8988T (cell line): ENCODE measurements around the gene MED29.
A peak's percentile ranks its signal among the peaks of the same experiment; 100 is the strongest.

ENCODE experiments used
- DNase-seq: peaks from one replicate; pipeline ENCODE4 v3.0.0; 2011

MED29 gene, protein sequence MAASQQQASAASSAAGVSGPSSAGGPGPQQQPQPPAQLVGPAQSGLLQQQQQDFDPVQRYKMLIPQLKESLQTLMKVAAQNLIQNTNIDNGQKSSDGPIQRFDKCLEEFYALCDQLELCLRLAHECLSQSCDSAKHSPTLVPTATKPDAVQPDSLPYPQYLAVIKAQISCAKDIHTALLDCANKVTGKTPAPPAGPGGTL

DNA sequence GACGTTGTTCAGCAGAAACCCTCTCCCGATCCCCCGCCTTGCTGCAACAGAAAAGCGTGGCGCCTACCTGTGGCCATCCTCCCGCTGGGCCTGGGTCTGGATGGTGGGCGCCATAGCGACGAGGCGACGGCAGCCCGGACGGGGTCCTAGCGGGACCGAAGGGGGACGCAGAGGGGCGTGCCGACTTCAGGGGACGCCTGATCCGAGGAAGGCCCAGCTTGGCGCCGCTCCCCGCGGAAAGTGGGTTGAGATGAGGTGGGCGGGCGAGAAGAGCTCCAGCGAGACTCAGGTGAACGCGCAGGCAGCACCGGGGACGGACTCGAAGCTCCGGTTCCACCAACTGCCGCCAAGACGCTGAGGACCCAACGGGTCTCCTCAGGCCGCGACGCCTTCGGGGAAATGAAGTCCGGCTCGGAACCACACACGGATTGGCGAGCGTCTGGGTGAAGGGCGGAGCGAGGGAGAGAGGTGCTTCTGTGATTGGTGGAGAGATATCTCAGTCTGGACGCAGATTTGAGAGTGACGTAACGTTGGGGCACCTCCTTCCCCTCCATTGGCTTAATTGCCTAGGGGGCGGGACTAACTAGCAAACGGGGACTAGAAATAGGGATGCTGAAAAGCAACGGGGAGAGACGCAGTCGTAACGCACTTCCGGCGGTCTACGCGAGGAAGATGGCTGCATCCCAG is at the start of gene MED29, which contains the start of gene PAF1:
MED29 (plus strand) TSS at position 628 of the 687 bp plus-strand sequence; CDS start at position 673, 45 bp downstream.
PAF1 (minus strand) TSS at position 356 of the 687 bp plus-strand sequence; CDS start at position 114, 242 bp downstream.
- DNase-seq: peak; percentile 100

DNA sequence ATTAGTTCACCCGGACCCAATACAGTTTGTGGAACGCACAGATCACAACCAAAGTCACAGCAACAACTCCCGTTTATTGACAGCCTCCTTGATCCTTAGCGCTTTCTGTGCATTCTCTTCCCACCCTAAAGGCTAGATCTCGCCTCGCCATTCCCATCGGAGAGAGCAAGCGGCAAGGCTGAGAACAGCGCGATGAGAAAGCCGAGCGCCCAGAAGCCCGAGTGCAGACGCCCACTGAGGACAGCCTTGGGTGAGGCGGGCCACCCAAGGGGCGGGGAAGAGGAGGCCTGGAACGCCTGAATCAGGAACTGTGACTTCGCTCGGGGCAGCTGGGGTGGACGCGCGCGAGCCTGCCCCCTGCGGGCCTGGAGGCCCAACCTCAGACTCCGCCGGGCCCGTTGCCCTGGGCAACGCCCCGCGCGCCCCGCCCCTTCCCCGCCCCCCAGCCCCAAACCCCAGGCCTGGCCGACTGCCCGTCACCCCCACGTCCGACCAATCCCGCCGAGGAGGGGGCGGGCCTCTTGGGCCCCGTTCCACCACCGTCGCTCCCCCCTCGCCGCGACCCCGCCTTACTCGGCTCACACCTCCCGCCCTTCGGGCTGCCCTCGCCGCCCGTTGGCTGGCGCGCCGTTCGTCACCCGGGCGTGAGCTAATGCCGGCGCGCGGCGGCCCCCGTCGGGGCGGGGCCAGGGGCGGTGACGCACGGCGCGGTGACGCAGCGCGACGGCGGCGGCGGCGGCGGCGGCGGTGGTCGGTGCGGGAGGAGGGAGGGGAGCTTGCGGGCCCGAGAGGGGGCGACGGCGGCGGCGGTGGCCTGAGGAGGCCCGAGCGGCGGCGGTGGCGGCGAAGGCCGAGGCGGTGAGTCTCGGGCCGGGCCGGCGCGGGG is 49.2 kb upstream of the MED29 start, which contains the start of gene SAMD4B:
SAMD4B (plus strand) TSS at position 703 of the 886 bp plus-strand sequence. CDS start 14,473 bp downstream, outside the sequence.
- peak; percentile 100 for DNase-seq

DNA sequence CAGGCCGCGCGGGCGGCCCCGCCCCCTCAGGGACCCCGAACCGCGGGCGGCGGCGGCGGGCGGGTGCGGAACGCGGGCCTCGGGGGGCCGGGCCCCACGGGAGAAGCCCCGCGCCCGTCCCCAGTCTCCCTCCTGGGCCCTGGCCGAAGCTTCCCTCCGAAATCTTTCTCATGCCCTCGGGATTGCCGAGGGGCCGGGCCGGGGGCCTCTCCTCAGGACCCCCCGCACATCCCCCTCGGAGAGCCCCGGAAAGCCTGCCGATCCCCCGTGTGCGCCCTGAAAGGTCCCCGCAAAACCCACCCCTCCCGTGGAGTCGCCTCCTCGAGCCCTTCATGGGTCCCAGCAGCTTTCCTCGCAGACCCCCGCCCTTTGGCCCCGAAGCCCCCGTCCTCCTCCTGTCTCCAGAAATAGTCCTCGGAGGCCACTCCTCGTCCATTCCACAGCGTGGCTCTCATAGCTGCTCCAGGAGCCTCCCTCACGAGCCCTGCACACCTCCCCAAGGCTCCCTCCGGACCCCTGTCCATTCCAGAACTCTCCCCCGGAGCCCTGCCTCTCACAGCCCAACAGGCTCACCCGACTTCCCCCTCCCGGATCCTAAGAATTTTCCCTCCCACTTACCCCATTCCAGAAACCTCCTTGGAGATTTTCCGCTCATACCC is 48.4 kb upstream of the MED29 start:
- no peak for DNase-seq

DNA sequence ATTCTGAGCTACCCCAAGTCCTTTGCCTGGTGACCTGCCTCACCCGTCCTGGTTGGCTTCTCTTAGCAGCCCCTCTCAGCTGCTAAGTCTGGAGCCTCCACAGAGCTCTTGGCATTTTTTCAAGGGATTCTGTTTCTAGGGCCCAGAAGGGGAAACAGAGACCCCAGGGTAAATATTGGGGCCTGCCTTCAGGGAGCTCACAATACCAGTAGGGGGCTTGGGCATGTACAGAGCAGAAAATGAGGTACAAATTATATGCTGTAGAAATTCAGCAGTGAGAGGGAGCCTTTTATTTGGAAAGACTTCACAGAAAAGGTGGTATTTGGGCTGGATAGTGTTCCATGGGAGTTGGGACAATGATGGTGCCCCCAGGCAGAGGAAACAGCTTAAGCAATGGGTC is 45.2 kb upstream of the MED29 start:
- no peak for DNase-seq

DNA sequence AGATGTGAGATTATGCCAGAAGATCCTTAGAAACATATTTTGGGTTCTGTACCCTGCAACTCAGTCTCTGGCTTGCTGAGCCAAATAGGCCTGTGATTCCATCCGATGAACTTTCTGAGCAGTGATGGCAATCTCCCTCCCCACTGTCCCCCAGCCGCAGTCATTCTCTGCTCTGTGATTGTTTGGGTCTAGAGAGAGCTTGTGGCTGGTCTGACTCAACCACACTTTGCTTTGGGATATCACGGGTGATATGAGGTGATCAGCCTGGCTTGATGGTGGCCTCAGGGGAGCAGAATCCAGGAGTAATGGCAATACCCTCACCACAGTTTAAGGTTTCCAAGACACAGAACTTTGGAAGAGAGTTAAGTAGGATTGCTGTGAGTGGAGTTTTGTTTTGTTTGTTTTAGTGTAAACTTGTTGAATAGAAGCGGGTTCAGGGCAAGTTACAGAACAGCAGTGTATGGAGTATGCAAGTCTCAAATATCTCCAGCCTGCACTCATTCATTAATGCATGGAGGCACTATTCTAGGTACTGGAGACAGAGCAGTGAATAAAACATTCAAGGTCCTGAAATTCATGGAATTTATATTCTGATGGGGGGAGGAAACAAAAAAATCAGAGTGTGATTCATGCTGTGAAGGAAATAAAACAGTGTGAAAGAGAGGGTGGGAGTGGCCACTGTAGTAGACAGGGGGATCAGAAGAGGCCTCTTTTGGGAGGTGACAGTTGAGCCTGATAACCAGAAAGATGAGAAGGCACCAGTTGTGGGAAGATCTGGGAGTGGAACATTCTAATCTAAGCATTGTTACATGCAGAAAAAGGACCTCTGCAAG is 43.6 kb upstream of the MED29 start:
- no peak for DNase-seq

DNA sequence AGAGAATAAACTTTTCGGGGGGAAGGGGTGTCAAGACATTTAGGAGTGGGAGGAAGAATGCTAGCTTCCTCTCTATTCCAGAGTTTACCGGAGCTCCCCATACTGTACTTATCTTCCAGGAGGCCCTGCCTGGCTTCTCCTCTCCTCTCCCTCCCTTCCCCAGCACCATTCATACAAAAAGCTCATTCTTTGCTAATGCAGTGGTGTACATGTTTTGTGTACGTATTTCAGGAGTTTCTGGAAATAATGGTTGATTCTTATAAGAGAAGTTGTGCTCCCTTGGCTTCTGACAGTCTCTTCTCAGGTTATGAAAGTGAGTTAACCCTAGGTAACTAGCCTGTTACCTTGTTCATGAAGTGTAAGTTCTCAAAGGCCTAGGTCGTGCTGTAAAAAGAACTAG is 41.9 kb upstream of the MED29 start:
- DNase-seq: no peak

DNA sequence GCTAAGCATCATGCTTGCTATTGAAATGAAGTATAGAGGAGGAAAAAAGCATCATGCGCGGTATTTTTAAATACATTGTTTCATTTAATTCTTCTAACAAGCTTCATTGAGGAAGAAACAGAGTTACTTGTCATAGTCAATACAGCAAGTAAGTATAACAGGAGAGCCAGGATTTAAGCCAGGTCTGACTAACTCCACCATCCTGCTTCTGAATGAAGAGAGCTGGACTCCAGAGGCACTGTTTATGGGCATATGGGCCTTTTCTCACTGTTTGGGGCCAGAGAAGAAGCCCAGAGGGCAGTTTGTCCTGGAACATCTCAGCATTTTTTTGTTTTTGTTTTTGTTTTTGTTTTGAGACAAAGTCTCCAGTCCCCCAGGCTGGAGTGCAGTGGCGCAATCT is 41.0 kb upstream of the MED29 start:
- DNase-seq: no peak

DNA sequence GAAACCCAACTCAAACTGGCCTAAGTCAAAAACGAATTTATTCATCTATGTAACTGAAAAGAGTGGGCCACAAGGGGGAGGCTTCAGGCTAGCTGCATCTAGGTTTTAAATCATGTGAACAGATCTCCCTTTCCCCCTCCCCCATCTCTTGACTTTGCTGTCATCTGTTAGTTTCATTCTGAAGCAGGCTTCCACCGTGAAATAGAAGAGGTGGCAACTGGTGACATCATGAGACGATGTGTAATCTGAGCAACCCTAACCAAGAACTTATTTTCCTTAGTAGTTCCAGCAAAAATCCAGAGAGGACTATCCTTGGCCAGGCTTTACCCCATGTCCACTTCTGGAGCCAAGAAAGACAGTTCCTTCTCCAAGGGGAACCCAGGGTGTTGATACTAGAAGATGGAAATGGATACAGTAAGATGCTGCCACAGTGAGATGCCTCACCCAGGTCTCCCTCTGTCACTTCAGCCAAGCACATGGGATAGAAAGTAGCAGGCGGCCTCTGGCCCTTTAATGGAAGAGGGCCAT is 39.6 kb upstream of the MED29 start:
- no peak for DNase-seq

DNA sequence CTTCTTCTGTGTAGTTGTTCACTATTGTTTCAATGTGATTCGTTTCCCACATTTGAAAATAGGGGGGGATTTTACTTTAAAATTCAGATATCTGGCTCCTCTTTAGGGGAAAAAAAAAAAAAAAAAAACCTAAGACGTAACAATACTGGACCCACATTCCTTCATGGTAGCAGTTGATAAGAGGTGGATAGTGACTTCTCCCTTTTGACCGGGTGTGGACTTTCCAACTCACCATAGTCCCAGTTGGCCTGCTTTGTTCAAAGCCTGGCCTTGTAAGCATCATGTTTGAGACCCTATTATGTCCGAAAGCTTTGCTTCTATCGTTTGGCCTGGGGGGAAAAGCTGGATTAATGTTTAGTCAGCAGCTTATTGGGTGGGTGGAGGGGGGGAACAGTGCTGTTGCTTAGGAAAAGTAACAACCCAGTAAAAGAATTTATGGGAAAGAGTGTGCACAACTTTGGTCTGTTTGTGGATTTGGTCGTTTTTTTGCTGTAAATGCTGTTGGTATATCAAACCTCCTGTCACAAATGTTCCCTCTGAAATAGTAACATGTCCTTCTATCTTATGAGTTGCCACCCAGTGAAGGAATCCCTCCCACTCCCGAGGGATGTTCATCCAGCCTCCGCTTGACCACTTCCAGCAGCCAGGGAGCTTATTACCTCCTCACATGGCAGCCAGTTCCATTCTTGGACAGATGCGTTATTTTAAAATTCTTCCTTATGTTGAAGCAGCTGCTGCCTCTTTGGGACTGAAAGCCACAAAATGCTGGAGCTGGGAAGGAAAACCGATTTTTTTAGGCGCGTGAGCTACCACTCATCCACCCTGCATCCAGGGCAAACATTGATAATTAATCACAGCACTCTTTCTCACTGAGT is 38.6 kb upstream of the MED29 start:
- no peak for DNase-seq

DNA sequence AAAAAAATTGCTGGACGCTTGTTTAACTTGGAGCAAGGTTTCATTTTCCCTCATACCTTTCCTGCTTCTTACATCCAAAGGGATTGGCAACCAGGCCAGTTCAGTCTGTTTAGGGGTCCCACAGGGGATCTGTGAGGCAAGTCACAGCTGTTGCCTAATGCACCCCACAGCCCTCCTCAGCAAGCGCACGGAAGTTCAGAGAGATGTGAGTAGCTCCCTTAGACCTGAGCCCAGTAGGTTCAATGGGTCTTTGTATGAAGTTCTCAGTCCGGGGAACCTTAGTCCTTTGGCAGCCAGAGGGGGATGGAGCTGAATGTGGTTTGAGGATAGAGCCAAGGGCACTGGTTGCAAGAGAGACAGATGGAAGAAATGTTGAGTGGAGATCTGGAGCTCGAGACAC is 35.9 kb upstream of the MED29 start:
- DNase-seq: no peak

DNA sequence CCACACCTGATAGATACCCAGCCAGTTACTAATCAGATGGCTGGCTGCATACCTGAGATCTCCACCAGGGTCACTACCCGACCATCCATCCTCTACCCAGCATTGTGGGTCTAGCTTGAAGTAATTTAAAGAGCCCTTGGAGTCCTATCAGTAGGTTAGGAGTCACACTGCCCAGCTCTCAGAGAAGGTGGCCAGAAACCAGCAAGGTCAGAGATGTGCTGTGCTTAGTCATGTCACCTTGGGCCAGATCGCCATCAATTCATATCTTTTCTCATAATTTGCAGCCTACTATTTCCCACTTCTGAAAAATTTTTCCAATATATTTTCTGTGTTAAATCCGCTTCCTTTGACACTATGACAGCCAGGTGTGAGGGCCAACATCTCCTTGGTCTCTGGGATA is 35.1 kb upstream of the MED29 start:
- DNase-seq: no peak

DNA sequence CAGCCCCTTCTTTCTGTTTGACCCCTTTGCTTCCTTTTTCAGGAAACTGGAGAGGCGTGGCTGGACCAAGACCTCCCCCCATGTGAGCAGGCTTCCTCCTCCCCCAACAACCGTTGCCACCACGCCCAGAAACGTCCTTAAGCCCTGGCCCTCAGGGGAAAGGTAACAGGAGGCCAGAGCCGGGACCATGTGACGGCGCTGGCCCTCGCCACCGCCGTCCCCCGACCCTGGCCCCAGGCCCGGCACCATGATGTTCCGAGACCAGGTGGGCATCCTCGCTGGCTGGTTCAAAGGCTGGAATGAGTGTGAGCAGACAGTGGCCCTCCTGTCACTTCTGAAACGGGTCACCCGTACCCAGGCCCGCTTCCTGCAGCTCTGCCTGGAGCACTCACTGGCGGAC is 34.5 kb upstream of the MED29 start:
- DNase-seq: no peak

DNA sequence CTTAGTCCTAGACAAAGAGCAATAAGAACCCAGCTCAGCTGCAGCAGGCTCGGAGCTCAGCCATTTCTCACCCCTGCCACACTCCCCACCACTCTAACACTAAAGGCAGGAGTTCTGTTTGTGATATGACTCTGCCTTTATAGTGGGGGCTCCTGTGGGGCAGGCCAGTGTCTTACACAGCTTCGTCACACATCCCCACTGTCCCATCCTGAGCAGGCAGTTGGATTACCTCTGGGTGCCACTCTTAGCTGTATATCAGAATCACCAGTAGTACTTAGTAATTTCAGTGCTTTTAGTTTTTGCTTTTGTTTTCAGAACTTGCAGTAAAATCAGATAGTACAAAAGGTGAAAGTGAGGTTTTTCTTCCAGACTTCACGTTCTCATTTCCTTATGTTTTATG is 32.2 kb upstream of the MED29 start:
- no peak for DNase-seq

DNA sequence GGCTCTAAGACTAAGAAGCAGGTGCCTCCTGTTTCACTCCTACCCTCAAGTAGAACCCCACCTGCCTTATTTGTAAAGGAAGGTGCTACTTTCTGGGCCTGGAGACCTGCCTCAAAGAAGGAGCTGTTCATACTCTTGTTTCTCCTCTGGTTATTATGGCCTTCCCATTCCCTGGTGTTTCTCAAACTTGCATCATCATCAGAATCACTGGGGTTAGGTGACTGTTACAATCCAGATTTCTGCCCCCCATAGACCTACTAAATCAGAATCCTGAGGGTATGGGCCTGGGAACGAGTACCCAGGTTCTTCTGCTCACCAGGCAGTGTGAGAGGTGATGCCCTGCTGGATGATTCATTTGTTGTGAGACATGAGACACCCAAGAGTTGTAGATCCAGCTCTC is 30.6 kb upstream of the MED29 start:
- DNase-seq: no peak

DNA sequence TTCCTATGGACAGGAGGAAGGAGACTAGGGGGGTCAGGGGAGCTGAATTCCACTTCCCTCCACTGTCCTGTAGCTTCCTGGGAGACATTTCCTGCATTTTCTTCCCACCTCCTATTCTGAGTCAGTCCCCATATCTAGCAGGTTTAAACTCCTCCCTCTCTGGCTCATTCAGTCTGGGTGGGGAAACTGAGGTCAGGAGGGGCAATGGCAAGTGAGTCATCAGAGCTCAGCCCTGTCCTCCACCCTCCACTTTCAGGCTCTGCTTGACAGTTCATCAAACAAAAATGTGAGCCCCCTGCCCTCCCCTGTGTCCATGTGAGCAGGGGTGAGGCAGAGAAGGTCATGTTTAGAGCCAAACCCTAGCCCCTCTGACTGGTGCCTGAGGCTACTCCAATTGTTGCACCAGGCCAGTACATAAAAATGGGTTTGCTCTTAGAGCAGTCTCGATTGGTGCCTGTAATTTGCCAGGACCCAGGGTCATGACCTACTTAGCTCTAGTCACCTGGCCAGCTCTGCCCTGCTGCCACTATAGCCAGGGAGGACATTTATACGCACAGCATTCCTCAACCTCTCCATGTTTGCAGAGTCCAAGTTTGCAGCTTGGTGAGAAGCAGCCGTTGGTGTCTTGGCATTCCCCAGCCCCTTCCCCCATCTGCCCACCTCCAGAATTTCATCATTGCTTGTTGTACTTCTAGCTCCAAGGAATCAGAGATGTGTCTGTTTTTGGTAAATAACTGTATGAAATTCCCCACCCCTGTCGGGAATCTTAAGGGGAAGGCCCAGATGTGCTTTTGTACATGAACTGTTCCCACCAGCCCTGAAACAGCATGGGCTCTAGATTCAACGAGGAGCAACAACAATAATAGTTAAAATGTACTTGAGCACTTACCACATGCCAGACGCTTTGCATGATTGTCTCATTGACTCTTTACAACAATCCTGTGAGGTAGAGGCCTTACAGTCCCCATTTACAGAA is 28.2 kb upstream of the MED29 start:
- DNase-seq: no peak

DNA sequence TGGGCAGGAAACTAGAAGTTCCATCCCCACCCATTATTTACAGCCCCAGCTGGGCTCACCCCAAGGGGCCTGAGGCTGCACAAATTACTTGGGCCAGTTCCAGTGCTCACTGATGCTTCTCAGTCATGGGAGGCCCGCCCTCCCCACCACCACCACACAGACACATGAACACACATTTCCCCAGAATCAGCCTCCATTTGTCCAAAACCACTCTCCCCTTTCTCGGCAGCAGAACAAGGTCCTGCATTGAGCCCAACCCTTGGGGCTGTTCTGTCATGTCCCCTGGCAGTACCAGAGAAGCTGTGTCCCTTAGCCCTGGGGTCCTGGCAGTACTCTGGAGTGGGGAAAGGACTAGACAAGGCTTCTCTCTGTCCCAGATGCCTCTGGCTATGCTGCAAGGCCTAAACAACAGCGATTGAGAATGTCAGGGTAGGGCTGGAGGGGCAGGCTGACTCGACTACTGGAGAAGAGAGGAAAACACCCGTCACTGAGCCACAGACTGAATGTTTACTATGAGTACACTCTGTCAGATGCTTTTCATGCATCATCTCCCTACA is 27.2 kb upstream of the MED29 start:
- no peak for DNase-seq

DNA sequence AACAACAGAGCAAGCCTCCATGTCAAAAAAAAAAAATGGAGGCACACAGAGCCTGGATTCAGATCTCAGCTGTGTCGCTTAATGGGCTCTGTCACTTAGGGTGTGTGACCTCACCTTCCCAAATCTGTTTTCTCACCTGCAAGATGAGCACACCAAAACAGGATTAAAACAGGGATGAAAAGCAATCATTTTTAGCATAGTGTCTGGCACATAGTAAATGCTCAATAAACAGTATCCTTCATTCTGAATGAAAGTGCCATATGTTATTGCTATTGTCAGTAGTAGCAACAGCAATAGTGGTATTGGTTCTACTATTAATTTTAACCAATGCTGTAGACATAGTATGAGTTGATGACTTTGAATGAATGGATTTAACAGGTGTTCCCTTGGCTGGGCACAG is 25.6 kb upstream of the MED29 start:
- DNase-seq: no peak

DNA sequence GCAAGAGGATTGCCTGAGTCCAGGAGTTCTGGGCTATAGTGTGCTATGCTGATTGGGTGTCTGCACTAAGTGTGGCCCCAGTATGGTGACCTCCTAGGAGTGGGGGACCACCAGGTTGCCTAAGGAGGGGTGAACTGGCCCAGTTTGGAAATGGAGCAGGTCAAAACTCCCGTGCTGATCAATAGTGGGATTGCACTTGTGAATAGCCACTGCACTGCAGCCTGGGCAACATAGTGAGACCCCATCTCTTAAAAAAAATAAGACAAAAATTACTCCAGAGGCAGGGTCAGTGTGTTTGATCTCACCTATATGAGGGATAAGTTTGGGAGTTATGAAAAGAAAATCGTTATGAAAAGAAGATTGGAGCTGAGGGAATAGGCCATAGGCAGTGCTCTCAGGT is 22.0 kb upstream of the MED29 start:
- no peak for DNase-seq

DNA sequence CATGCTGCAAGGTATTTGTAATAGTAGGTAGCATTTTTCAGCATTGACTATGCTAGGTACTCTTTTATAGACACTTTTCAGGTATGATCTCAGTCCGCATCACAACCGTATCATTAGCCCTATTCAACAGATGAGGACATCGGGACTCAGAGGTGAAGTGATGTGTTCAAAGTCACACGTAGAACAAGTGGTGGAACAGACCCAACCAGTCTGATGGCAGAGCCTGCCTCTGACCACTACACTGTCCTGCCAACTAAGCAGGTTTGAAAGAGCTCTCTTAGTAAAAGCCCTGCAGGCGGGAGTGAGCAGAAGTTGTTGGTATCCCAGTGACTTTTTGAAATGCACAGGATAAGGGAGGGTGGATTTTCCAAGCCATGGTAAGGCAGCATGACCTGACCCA is 20.4 kb upstream of the MED29 start:
- no peak for DNase-seq
